Measurements from ENCODE around the gene ITPRID2.

DNA sequence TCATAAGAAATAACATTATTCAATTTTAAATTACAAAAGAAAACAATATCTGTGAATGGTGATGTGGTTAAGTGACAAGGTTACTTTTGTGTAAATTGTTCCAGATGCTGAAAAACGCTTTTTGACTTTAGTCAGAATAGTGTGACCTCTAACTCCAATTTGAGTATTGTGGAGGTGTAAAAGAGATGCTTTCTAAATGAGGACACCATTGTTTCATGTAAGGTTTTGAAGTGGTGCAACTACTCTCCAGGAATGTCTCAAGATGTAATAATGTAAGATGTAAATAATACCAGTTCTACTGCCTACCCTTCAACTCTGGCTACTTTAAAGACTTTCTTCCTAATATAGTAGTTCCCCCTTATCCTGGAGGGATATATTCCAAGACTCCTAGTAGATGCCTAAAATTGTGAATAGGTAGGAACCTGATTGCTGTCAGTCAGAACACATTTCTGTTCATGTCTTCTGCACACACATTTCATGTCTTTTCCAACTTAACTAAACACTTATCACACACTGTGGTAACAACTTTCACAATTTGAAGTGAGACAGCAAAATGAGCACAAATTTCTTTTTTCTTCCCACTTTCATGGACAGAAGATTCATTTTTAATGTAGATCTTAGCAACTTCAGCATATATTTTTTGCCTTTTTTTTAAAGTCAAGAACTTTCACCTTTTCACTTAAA, 55.1 kb downstream of the ITPRID2 start:
- TF ChIP-seq, protein P1, sequence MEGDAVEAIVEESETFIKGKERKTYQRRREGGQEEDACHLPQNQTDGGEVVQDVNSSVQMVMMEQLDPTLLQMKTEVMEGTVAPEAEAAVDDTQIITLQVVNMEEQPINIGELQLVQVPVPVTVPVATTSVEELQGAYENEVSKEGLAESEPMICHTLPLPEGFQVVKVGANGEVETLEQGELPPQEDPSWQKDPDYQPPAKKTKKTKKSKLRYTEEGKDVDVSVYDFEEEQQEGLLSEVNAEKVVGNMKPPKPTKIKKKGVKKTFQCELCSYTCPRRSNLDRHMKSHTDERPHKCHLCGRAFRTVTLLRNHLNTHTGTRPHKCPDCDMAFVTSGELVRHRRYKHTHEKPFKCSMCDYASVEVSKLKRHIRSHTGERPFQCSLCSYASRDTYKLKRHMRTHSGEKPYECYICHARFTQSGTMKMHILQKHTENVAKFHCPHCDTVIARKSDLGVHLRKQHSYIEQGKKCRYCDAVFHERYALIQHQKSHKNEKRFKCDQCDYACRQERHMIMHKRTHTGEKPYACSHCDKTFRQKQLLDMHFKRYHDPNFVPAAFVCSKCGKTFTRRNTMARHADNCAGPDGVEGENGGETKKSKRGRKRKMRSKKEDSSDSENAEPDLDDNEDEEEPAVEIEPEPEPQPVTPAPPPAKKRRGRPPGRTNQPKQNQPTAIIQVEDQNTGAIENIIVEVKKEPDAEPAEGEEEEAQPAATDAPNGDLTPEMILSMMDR (conservative IDR thresholded peaks at IDR 0.05), result no peak
- TF ChIP-seq EZH2 (IDR thresholded peaks at IDR 0.05; ENCODE audit: low read depth), result no peak

Data from PC-9 (cell line).